Dedifferentiated amniotic fluid mesenchymal stem cell (primary cell): Measurements from ENCODE around the gene KRT14.
A peak's percentile ranks its signal among the peaks of the same experiment; 100 is the strongest.
"Not testable (repeated sequence)": the region's sequence is repeated elsewhere in the genome, so short reads cannot be mapped to it uniquely, and the experiment has no call there.

Experiments
- DNase-seq: peaks from one replicate; pipeline ENCODE4 v3.0.0-alpha.2; 2016; ENCODE audit errors: extremely low spot score

The KRT14 gene

GRCh38 chr17:41579484-41580243 is 7.0 kb downstream of the KRT14 start:
- DNase-seq, result no peak

- no peak for DNase-seq
Measured at GRCh38 chr17:41578971-41579370, 7.7 kb downstream of the KRT14 start.

- DNase-seq, result no peak
Measured at GRCh38 chr17:41578538-41578937, 8.2 kb downstream of the KRT14 start.

- not testable (repeated sequence) for DNase-seq
Measured at GRCh38 chr17:41576740-41577139, 10.0 kb downstream of the KRT14 start.

- no peak for DNase-seq
Measured at GRCh38 chr17:41575336-41575735, 11.4 kb downstream of the KRT14 start.

- no peak for DNase-seq
Measured at GRCh38 chr17:41571561-41572434, 14.9 kb downstream of the KRT14 start, which contains the start of gene KRT9. Gene KRT9 (minus strand): TSS chr17:41572059. CDS start chr17:41571992, 67 bp downstream.

GRCh38 chr17:41567317-41567716 is 19.4 kb downstream of the KRT14 start:
- no peak for DNase-seq

- no peak for DNase-seq
Measured at GRCh38 chr17:41565338-41565737, 21.4 kb downstream of the KRT14 start.

GRCh38 chr17:41563607-41564170 is 23.0 kb downstream of the KRT14 start:
- no peak for DNase-seq

GRCh38 chr17:41561554-41561953 is 25.1 kb downstream of the KRT14 start:
- no peak for DNase-seq

- no peak for DNase-seq
Measured at GRCh38 chr17:41559548-41559947, 27.1 kb downstream of the KRT14 start.

- DNase-seq, result no peak
Measured at GRCh38 chr17:41556931-41557330, 29.8 kb downstream of the KRT14 start.

GRCh38 chr17:41556306-41556705 is 30.4 kb downstream of the KRT14 start:
- DNase-seq, result no peak

- DNase-seq, result no peak
Measured at GRCh38 chr17:41555105-41555887, 31.4 kb downstream of the KRT14 start.

GRCh38 chr17:41553987-41554680 is 32.6 kb downstream of the KRT14 start:
- DNase-seq, result no peak

- DNase-seq, result no peak
Measured at GRCh38 chr17:41553176-41553575, 33.5 kb downstream of the KRT14 start.

GRCh38 chr17:41552455-41552854 is 34.2 kb downstream of the KRT14 start:
- DNase-seq, result no peak

- DNase-seq, result no peak
Measured at GRCh38 chr17:41551365-41551764, 35.3 kb downstream of the KRT14 start.

GRCh38 chr17:41549596-41550039 is 37.1 kb downstream of the KRT14 start:
- no peak for DNase-seq

GRCh38 chr17:41548844-41549595 is 37.7 kb downstream of the KRT14 start:
- peak; percentile 86 for DNase-seq
